Stimulated activated memory B cell treated with anti-CD40 and anti-IgM and Interleukin-4, amounts not matched to agents 10 μg/mL and 1 μg/mL and 100 μg/mL, for 72 hours (primary cell): ENCODE measurements around the gene TLE3.
"Not testable (repeated sequence)": the region's sequence is repeated elsewhere in the genome, so short reads cannot be mapped to it uniquely, and the experiment has no call there.

Experiments
- ATAC-seq: fragments of 150-1000 bp; cut with Tn5 transposase; 2 replicates; pipeline ENCODE4 v1.10.0; 2021
- H3K27ac Mint-ChIP-seq: one replicate; pipeline ENCODE4 v1.8.0; 2022; ENCODE audit warnings: mild to moderate bottlenecking, mixed read lengths
- H3K27me3 Mint-ChIP-seq: one replicate; pipeline ENCODE4 v1.8.0; 2022; ENCODE audit warnings: mixed read lengths
- H3K36me3 Mint-ChIP-seq: one replicate; pipeline ENCODE4 v1.8.0; 2022; ENCODE audit warnings: mixed read lengths
- H3K4me1 Mint-ChIP-seq: one replicate; pipeline ENCODE4 v1.8.0; 2022; ENCODE audit warnings: mixed read lengths
- H3K4me3 Mint-ChIP-seq: one replicate; pipeline ENCODE4 v1.8.0; 2022; ENCODE audit warnings: mild to moderate bottlenecking, moderate library complexity, mixed read lengths
- H3K9me3 Mint-ChIP-seq: one replicate; pipeline ENCODE4 v1.8.0; 2022; ENCODE audit warnings: mixed read lengths

Gene TLE3

GRCh38 chr15:70097321-70098152 lies at the start of gene TLE3:
TSS of gene TLE3 (minus strand) at chr15:70097917. CDS start at chr15:70096798, 1,119 bp downstream.
- peaks cover 19% of the 10 kb centered on the region for H3K36me3 Mint-ChIP-seq
- peaks cover 8% of the 10 kb centered on the region for H3K27me3 Mint-ChIP-seq
- peak within 1 kb of the TSS; percentile 99 for H3K4me3 Mint-ChIP-seq
- peak; percentile 83 for ATAC-seq
- H3K27ac Mint-ChIP-seq: peak within 1 kb of the TSS; percentile 99
- H3K9me3 Mint-ChIP-seq: no peaks in the 10 kb centered on the region
- H3K4me1 Mint-ChIP-seq: peaks cover 65% of the 10 kb centered on the region

- Mint-ChIP-seq H3K27ac (no peak overlapping the region), H3K9me3 (no peaks in the 10 kb centered on the region), H3K4me3 (no peak overlapping the region), H3K36me3 (no peaks in the 10 kb centered on the region), H3K27me3 (peaks cover 35% of the 10 kb centered on the region), H3K4me1 (peaks cover 6% of the 10 kb centered on the region)
- no peak for ATAC-seq
These were observed 49.6 kb upstream of the TLE3 start for GRCh38 chr15:70147178-70147760.

- Mint-ChIP-seq H3K27ac (no peak overlapping the region), H3K4me3 (no peak overlapping the region), H3K36me3 (no peaks in the 10 kb centered on the region), H3K9me3 (no peaks in the 10 kb centered on the region), H3K27me3 (peaks cover 36% of the 10 kb centered on the region), H3K4me1 (peaks cover 10% of the 10 kb centered on the region)
- no peak for ATAC-seq
These were observed 49.1 kb upstream of the TLE3 start for GRCh38 chr15:70146771-70147170.

- no peaks in the 10 kb centered on the region for H3K9me3 Mint-ChIP-seq
- H3K36me3 Mint-ChIP-seq: no peaks in the 10 kb centered on the region
- peaks cover 36% of the 10 kb centered on the region for H3K27me3 Mint-ChIP-seq
- no peak for ATAC-seq
- peaks cover 16% of the 10 kb centered on the region for H3K4me1 Mint-ChIP-seq
- no peak overlapping the region for H3K27ac Mint-ChIP-seq
- H3K4me3 Mint-ChIP-seq: no peak overlapping the region
These were observed 48.4 kb upstream of the TLE3 start for GRCh38 chr15:70146162-70146561.

GRCh38 chr15:70145261-70145660 lies 47.5 kb upstream of the TLE3 start:
- Mint-ChIP-seq H3K4me3 (no peak overlapping the region), H3K36me3 (no peaks in the 10 kb centered on the region), H3K27me3 (peaks cover 36% of the 10 kb centered on the region), H3K4me1 (peaks cover 25% of the 10 kb centered on the region), H3K27ac (no peak overlapping the region), H3K9me3 (no peaks in the 10 kb centered on the region)
- ATAC-seq: no peak

- H3K27ac Mint-ChIP-seq: no peak overlapping the region
- peak; percentile 62 for ATAC-seq
- H3K27me3 Mint-ChIP-seq: peaks cover 24% of the 10 kb centered on the region
- H3K4me3 Mint-ChIP-seq: no peak overlapping the region
- no peaks in the 10 kb centered on the region for H3K36me3 Mint-ChIP-seq
- no peaks in the 10 kb centered on the region for H3K9me3 Mint-ChIP-seq
- peaks cover 29% of the 10 kb centered on the region for H3K4me1 Mint-ChIP-seq
These were observed 44.8 kb upstream of the TLE3 start for GRCh38 chr15:70142322-70143191.

- Mint-ChIP-seq H3K9me3 (no peaks in the 10 kb centered on the region), H3K4me1 (peaks cover 29% of the 10 kb centered on the region), H3K27ac (no peak overlapping the region), H3K27me3 (peaks cover 18% of the 10 kb centered on the region), H3K36me3 (no peaks in the 10 kb centered on the region), H3K4me3 (no peak overlapping the region)
- peak; percentile 64 for ATAC-seq
These were observed 44.3 kb upstream of the TLE3 start for GRCh38 chr15:70142072-70142321.

GRCh38 chr15:70141376-70142071 lies 43.8 kb upstream of the TLE3 start:
- Mint-ChIP-seq H3K4me3 (peak overlapping the region; percentile 62), H3K4me1 (peaks cover 29% of the 10 kb centered on the region), H3K27ac (peak overlapping the region; percentile 74), H3K36me3 (no peaks in the 10 kb centered on the region), H3K9me3 (no peaks in the 10 kb centered on the region), H3K27me3 (peaks cover 16% of the 10 kb centered on the region)
- peak; percentile 6 for ATAC-seq

GRCh38 chr15:70140543-70141375 lies 43.0 kb upstream of the TLE3 start:
- Mint-ChIP-seq H3K4me1 (peaks cover 29% of the 10 kb centered on the region), H3K27me3 (peaks cover 16% of the 10 kb centered on the region), H3K9me3 (no peaks in the 10 kb centered on the region), H3K36me3 (no peaks in the 10 kb centered on the region), H3K27ac (peak overlapping the region; percentile 74), H3K4me3 (peak overlapping the region; percentile 62)
- ATAC-seq: peak; percentile 64

GRCh38 chr15:70140025-70140542 lies 42.4 kb upstream of the TLE3 start:
- Mint-ChIP-seq H3K27me3 (peaks cover 16% of the 10 kb centered on the region), H3K27ac (peak overlapping the region; percentile 74), H3K36me3 (no peaks in the 10 kb centered on the region), H3K4me3 (no peak overlapping the region), H3K4me1 (peaks cover 29% of the 10 kb centered on the region), H3K9me3 (no peaks in the 10 kb centered on the region)
- no peak for ATAC-seq

- no peak for ATAC-seq
- Mint-ChIP-seq H3K4me1 (peaks cover 29% of the 10 kb centered on the region), H3K27ac (no peak overlapping the region), H3K9me3 (no peaks in the 10 kb centered on the region), H3K27me3 (peaks cover 8% of the 10 kb centered on the region), H3K4me3 (no peak overlapping the region), H3K36me3 (no peaks in the 10 kb centered on the region)
These were observed 40.2 kb upstream of the TLE3 start for GRCh38 chr15:70137967-70138366.

- H3K27me3 Mint-ChIP-seq, ATAC-seq, H3K4me3 Mint-ChIP-seq, H3K9me3 Mint-ChIP-seq, H3K27ac Mint-ChIP-seq, H3K36me3 Mint-ChIP-seq: not testable (repeated sequence)
- H3K4me1 Mint-ChIP-seq: peaks cover 21% of the 10 kb centered on the region
These were observed 39.3 kb upstream of the TLE3 start for GRCh38 chr15:70137021-70137420.

GRCh38 chr15:70133781-70134421 lies 36.2 kb upstream of the TLE3 start:
- Mint-ChIP-seq H3K27ac (no peak overlapping the region), H3K36me3 (no peaks in the 10 kb centered on the region), H3K4me3 (no peak overlapping the region), H3K27me3 (no peaks in the 10 kb centered on the region), H3K4me1 (no peaks in the 10 kb centered on the region), H3K9me3 (no peaks in the 10 kb centered on the region)
- no peak for ATAC-seq

- H3K4me3 Mint-ChIP-seq: no peak overlapping the region
- no peaks in the 10 kb centered on the region for H3K36me3 Mint-ChIP-seq
- no peaks in the 10 kb centered on the region for H3K9me3 Mint-ChIP-seq
- ATAC-seq: no peak
- no peaks in the 10 kb centered on the region for H3K4me1 Mint-ChIP-seq
- H3K27ac Mint-ChIP-seq: no peak overlapping the region
- no peaks in the 10 kb centered on the region for H3K27me3 Mint-ChIP-seq
These were observed 35.6 kb upstream of the TLE3 start for GRCh38 chr15:70133296-70133695.
